ENCODE results near the gene NOSIP. TPM values are rescaled to one million over a fixed set of nuclear protein-coding genes. Genes with fewer than 3 reads are reported as not detected.

NOSIP gene
- total RNA-seq, 1 experiment from 2014 or later = 142 TPM

DNA sequence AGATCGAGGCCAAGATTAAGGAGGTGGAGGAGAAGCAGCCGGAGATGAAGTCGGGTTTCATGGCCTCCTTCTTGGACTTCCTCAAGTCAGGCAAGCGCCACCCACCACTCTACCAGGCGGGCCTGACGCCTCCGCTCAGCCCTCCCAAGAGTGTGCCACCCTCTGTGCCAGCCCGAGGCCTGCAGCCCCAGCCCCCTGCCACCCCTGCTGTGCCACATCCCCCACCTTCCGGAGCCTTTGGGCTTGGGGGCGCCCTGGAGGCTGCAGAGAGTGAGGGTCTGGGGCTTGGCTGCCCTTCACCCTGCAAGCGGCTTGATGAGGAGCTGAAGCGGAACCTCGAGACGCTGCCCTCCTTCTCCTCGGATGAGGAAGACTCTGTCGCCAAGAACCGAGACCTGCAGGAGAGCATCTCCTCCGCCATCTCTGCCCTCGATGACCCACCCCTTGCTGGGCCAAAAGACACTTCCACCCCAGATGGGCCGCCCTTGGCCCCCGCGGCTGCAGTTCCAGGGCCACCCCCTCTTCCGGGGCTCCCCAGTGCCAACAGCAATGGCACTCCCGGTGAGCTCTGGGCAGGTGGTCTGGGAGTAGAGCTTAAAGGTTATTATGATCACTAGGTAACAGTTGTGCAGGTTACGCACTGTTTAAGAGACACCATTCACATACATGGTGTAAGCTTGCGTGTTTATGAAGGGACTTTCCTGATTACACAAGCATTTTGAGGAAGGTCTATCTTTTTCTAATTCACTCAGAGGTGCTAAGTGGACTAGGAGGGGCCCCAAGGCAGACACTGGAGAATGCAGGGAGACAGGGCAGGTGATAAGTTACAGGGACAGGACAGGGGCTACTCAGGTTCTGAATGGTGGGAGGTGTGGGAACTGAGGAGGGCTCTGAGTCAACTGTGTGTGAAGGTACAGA, 19.3 kb upstream of the NOSIP start:
- H3K4me3 ChIP-seq (ENCODE audit: insufficient read depth, low read depth, low read length) = no peak overlapping the region
- no peaks in the 10 kb centered on the region for H3K27me3 ChIP-seq (ENCODE audit: control insufficient read depth, insufficient read depth, low read length)
- H3K36me3 ChIP-seq (replicated peaks; ENCODE audit: control insufficient read depth, insufficient read depth, low read length) = peaks cover 38% of the 10 kb centered on the region
- DNase-seq = peak; percentile 45

DNA sequence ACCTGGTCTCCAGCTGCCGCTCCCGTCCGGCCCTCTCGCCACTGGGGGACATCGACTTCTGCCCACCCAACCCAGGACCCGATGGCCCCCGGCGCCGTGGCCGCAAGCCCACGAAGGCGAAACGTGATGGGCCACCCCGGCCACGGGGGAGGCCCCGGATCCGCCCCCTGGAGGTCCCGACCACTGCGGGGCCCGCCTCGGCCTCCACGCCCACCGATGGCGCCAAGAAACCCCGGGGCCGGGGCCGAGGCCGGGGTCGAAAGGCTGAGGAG, 17.3 kb upstream of the NOSIP start:
- Histone ChIP-seq H3K27me3 (ENCODE audit: control insufficient read depth, insufficient read depth, low read length) (no peaks in the 10 kb centered on the region), H3K4me3 (ENCODE audit: insufficient read depth, low read depth, low read length) (no peak overlapping the region), H3K36me3 (replicated peaks; ENCODE audit: control insufficient read depth, insufficient read depth, low read length) (peaks cover 37% of the 10 kb centered on the region)
- DNase-seq = peak; percentile 61

- H3K27me3 ChIP-seq (ENCODE audit: control insufficient read depth, insufficient read depth, low read length) = no peaks in the 10 kb centered on the region
- H3K36me3 ChIP-seq (replicated peaks; ENCODE audit: control insufficient read depth, insufficient read depth, low read length) = peaks cover 36% of the 10 kb centered on the region
- H3K4me3 ChIP-seq (ENCODE audit: insufficient read depth, low read depth, low read length) = no peak overlapping the region
- DNase-seq = peak; percentile 80
These were observed 16.8 kb upstream of the NOSIP start for GRCh38 chr19:49596954-49597702.

DNA sequence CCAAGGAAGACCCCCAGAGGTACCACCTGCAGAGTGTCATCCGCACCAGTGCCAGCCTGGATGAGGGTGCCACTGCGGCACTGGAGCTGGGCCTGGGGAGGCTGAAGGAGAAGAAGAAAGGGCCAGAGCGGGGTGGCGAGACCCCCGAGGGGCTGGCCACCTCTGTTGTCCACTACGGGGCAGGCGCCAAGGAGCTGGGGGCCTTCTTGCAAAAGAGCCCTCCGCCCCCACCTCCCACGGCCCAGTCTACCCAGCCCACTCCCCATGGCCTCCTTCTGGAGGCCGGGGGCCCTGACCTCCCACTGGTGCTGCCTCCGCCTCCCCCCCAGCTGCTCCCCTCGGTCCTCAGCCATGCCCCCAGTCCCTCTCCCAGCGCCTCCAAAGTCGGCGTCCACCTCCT, 16.1 kb upstream of the NOSIP start:
- no peak for DNase-seq
- Histone ChIP-seq H3K36me3 (replicated peaks; ENCODE audit: control insufficient read depth, insufficient read depth, low read length) (peaks cover 32% of the 10 kb centered on the region), H3K27me3 (ENCODE audit: control insufficient read depth, insufficient read depth, low read length) (no peaks in the 10 kb centered on the region), H3K4me3 (ENCODE audit: insufficient read depth, low read depth, low read length) (no peak overlapping the region)

- peak; percentile 60 for DNase-seq
- Histone ChIP-seq H3K36me3 (replicated peaks; ENCODE audit: control insufficient read depth, insufficient read depth, low read length) (peaks cover 28% of the 10 kb centered on the region), H3K27me3 (ENCODE audit: control insufficient read depth, insufficient read depth, low read length) (no peaks in the 10 kb centered on the region), H3K4me3 (ENCODE audit: insufficient read depth, low read depth, low read length) (no peak overlapping the region)
These were observed 15.6 kb upstream of the NOSIP start for GRCh38 chr19:49595819-49596404.

DNA sequence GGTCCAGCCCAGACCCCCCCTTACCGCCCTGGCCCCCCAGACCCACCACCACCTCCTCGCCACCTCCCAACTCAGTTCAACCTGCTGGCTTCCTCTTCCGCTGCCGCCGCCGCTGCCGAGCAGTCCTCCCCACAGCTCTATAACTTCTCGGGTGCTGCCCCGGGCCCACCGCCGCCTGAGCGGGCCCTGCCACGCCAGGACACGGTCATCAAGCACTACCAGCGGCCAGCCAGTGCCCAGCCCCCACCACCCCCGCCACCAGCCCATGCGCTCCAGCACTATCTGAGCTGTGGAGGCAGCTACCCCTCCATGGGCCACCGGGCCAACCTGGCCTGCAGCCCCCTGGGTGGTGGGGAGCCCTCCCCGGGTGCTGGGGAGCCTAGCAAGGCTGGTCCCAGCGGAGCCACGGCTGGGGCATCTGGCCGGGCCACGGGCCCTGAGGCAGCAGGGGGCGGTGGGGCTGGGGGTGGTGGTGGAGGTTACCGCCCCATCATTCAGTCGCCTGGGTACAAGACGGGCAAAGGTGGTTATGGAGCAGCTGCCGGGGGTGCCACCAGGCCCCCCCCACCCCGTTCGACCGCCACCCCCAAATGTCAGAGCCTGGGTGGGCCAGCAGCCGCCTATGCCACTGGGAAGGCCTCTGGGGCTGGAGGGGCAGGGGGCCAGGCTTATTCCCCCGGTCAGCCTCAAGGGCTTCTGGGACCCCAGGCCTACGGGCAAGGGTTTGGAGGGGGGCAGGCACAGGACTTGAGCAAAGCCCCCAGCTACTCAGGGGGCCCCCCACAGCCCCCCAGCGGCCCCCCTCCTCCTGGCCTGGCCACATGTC, 14.8 kb upstream of the NOSIP start:
- H3K36me3 ChIP-seq (replicated peaks; ENCODE audit: control insufficient read depth, insufficient read depth, low read length) = peaks cover 27% of the 10 kb centered on the region

DNA sequence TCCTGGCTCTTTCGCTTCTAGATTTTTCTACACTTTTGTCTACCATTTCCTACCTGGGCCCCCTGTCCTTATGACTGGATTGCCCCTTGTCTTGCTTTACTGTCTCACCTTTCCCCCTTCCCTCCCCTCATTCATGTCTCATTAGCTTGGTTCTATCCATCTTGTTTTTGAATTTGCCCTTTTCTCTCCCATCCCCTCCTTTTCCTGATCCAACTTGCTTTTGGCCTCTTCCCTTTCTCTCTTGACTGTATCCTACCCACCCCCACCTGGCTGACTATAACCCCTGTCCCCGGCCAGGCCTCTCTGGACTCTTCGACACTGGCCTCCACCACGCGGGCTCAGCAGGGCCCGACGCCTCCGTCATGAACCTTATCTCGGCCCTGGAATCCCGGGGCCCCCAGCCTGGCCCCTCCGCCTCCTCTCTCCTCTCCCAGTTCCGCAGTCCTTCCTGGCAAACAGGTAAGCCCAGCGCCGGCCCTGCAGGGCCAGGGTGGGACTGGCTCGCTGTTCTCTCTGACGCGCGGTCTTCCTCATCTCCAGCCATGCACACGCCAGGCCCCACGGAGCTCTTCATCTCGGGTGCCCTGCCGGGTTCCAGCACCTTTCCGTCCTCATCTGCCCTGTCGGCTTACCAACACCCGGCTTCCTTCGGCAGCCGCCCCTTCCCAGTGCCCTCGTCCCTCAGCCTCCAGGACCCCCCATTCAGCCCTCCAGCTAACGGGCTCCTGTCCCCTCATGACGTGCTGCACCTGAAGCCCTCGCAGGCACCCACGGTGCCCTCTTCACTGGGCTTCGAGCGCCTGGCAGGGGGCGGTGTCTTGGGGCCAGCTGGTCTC, 14.0 kb upstream of the NOSIP start:
- DNase-seq = peak; percentile 46
- H3K36me3 ChIP-seq (replicated peaks; ENCODE audit: control insufficient read depth, insufficient read depth, low read length) = peaks cover 19% of the 10 kb centered on the region
- H3K4me3 ChIP-seq (ENCODE audit: insufficient read depth, low read depth, low read length) = no peak overlapping the region
- H3K27me3 ChIP-seq (ENCODE audit: control insufficient read depth, insufficient read depth, low read length) = no peaks in the 10 kb centered on the region

More for the DNA sequence above, 14.8 kb upstream of the NOSIP start:
- no peak overlapping the region for H3K4me3 ChIP-seq (ENCODE audit: insufficient read depth, low read depth, low read length)
- peak; percentile 55 for DNase-seq
- no peaks in the 10 kb centered on the region for H3K27me3 ChIP-seq (ENCODE audit: control insufficient read depth, insufficient read depth, low read length)

DNA sequence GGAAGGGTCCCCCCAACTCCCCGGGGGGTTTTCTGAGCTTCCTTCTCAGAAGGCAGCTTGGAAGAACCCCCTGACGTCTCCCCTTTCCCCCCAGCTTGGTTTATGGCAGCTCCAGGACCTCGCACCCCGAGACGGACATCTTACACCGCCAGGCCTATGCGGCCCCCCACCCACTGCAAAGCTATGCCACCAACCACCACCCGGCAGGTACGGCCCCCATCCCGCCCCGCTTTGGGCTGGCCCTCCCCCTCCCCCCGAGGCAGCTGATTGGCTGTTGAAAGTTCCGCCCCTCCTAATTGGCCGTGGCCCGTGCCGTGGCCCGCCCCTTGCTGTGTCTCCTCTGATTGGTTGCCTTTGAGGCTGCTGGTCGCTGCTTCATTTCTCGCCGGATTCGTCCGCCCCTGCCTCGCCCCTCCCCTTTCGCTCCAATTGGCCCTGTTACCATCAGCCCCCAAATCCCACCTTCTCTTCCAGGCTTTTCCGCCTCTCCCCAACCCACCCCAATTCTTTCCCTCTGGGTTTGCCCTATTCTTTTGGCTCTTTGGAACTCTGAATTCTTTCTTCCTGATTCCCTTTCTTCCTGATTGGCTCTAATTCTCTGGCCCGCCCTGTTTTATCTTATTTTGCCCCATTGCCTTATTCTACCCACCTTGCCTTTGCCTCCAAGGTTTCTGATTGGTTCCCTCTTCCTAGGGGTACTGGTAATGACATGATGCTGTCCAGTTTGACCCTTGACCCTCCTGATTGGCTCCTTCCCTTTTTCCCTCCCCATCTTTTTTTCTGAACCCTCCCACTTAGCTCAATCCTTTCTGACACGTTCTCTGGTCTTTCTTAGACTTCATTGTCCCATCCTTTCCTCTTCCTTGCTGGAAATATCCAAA, 13.1 kb upstream of the NOSIP start:
- Histone ChIP-seq H3K4me3 (ENCODE audit: insufficient read depth, low read depth, low read length) (peak overlapping the region; percentile 93), H3K36me3 (replicated peaks; ENCODE audit: control insufficient read depth, insufficient read depth, low read length) (peaks cover 11% of the 10 kb centered on the region), H3K27me3 (ENCODE audit: control insufficient read depth, insufficient read depth, low read length) (no peaks in the 10 kb centered on the region)
- DNase-seq = peak; percentile 100

DNA sequence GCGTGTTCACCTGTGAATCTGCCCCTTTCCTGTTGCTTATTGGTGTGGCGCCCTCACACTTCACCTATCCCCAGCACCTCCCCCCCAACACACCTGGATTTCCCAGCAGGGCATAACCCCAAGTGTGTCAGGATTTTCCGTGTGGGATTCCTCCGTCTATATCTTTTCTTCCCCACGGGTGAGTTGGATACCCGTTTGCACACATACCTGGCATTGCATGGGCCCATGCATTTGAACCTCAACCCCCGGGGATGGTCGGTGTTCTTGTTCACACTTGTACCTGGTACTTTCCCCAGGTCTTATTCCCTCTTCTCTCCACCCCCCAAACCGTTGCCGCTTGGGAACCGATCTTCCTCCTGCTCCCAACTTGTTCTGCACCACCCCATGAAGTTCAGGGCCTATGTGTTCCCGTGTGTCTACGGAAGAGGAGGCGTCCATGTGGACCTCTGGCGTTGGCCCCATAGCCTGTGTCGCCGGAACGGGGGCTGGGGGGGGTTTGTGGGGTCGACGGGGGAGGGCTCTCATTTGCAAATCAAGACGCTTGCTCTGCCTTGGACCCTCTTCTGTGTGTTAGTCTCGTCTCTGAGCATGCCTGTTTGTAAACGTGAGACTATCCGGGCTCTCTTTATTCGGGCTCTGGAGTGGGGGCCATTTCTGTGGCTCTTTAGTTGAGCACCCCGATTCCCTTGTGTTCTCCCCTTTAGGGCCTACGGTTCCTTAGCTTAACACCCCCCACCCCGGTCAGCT, 12.3 kb upstream of the NOSIP start:
- peak overlapping the region; percentile 93 for H3K4me3 ChIP-seq (ENCODE audit: insufficient read depth, low read depth, low read length)
- H3K36me3 ChIP-seq (replicated peaks; ENCODE audit: control insufficient read depth, insufficient read depth, low read length) = peaks cover 10% of the 10 kb centered on the region
- DNase-seq = peak; percentile 79
- H3K27me3 ChIP-seq (ENCODE audit: control insufficient read depth, insufficient read depth, low read length) = no peaks in the 10 kb centered on the region

DNA sequence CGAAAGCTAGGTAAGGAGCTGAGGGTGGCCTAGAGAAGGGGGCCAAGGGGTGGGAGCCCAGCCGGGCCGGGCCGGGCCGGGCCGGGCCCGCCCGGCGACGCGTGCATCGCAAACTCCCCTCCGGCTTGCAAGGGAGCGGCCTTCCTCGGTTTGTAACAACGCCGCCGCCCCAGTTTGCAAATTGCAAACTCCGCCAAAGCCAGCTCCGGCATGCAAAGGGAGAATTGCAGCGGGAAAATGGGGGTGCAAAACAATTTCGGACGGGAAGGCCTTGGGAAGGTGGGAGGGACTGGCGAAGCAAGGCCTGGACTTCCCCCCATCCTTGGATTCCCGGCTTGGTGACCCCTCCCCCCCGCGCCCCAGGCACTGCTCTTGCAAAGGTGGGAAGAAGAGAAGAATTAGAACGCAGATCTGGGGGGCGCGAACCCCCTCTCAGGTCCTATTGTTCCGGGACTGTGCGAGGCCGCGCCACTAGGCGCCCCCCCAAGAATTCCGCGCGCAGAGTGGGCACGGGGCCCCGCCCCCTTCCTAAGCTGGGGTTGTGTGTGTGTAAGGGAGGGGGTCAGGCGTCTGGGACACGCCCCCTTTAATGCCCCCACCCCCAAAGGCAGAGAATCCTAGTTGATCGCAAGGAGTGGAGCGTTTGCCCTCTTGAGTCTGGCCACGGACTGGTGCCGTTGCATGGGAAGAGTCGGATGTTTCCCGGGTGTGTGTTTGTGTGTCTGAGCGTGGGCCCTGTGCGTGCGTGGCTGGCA, 11.6 kb upstream of the NOSIP start:
- Histone ChIP-seq H3K36me3 (replicated peaks; ENCODE audit: control insufficient read depth, insufficient read depth, low read length) (peaks cover 8% of the 10 kb centered on the region), H3K27me3 (ENCODE audit: control insufficient read depth, insufficient read depth, low read length) (no peaks in the 10 kb centered on the region), H3K4me3 (ENCODE audit: insufficient read depth, low read depth, low read length) (peak overlapping the region; percentile 93)
- peak; percentile 86 for DNase-seq

DNA sequence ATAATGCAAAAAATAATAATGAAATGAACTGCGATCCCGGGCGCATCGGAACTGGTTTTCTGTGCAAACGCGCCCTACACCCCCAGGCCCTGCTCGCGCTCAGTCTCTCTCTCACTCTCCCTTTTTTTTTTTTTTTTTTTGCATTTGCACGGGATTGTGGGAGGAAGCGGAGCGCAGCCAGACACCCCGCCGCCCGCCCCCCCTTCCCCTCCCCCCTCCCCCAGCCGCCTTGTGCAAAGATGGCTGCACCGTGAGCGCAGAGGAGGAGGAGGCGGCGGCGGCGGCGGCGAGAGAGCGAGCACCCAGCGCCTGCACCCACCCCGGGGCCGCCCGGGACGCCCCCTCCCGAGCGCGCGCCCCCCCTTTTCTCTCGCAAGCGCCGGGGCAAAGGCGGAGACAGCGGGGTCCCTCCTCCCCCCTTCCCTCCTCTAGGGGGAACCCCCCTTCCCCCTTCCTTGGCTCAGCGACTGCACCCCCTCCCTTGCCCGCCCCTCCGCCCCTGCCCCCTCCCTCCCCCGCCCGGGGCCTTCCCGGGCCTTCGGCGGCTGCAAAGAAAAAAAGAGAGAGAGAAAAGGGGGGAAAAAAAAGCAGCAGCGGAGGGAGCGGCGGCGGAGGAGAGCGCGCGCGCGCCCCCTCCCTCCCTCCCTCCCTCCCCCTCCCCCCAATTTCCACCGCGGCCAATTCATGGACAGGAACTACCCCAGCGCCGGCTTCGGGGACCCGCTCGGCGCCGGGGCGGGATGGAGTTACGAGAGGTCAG, 10.8 kb upstream of the NOSIP start, which contains the start of gene PRR12:
TSS of gene PRR12 (plus strand) at position 212 of the 760 bp plus-strand sequence. CDS start at position 685, 473 bp downstream.
- no peaks in the 10 kb centered on the region for H3K27me3 ChIP-seq (ENCODE audit: control insufficient read depth, insufficient read depth, low read length)
- peak within 1 kb of the TSS; percentile 93 for H3K4me3 ChIP-seq (ENCODE audit: insufficient read depth, low read depth, low read length)
- DNase-seq = peak; percentile 96
- peaks cover 8% of the 10 kb centered on the region for H3K36me3 ChIP-seq (replicated peaks; ENCODE audit: control insufficient read depth, insufficient read depth, low read length)

Data from H7 (cell line).